Hepatocyte (in vitro differentiated cells): ENCODE measurements around the gene WDR53. TPM values are rescaled to one million over a fixed set of nuclear protein-coding genes. Genes with fewer than 3 reads are reported as not detected.
"Not testable (repeated sequence)": the region's sequence is repeated elsewhere in the genome, so short reads cannot be mapped to it uniquely, and the experiment has no call there.

ENCODE experiments used
- DNase-seq: peaks from one replicate; pipeline ENCODE4 v3.0.0-alpha.2; 2016; ENCODE audit warnings: low spot score
- H2AFZ ChIP-seq: fragments of 200-600 bp; sonication (generic); 2 replicates; pipeline ENCODE4 v1.6.0; 2016; ENCODE audit warnings: antibody characterized with exemption, mild to moderate bottlenecking
- H3K27ac ChIP-seq: fragments of 200-600 bp; sonication (generic); 2 replicates; pipeline ENCODE4 v1.5.1; 2016; ENCODE audit warnings: mild to moderate bottlenecking
- H3K27me3 ChIP-seq: fragments of 200-600 bp; sonication (generic); 2 replicates; pipeline ENCODE4 v1.6.1; 2016
- H3K36me3 ChIP-seq: fragments of 200-600 bp; sonication (generic); replicated peaks from 2 replicates; pipeline ENCODE4 v1.5.1; 2016; ENCODE audit warnings: low read depth; ENCODE audit not compliant: insufficient read depth
- H3K4me1 ChIP-seq: fragments of 200-600 bp; sonication (generic); 2 replicates; pipeline ENCODE4 v1.5.1; 2016; ENCODE audit warnings: mild to moderate bottlenecking, moderate library complexity; ENCODE audit not compliant: insufficient read depth
- H3K4me2 ChIP-seq: fragments of 200-600 bp; sonication (generic); 2 replicates; pipeline ENCODE4 v1.6.0; 2016
- H3K4me3 ChIP-seq: fragments of 200-600 bp; sonication (generic); 2 replicates; pipeline ENCODE4 v1.5.1; 2016; ENCODE audit warnings: mild to moderate bottlenecking
- H3K79me2 ChIP-seq: fragments of 200-600 bp; sonication (generic); 2 replicates; pipeline ENCODE4 v1.6.0; 2017; ENCODE audit warnings: mild to moderate bottlenecking
- H3K9me2 ChIP-seq: fragments of 200-600 bp; sonication (generic); replicated peaks from 2 replicates; pipeline ENCODE4 v1.6.0; 2017; ENCODE audit warnings: mild to moderate bottlenecking; ENCODE audit not compliant: insufficient read depth
- H3K9me3 ChIP-seq: fragments of 200-600 bp; sonication (generic); 2 replicates; pipeline ENCODE4 v1.5.1; 2016; ENCODE audit warnings: low read depth, mild to moderate bottlenecking
- H4K20me1 ChIP-seq: fragments of 200-600 bp; sonication (generic); 2 replicates; pipeline ENCODE4 v1.6.0; 2016; ENCODE audit warnings: mild to moderate bottlenecking; ENCODE audit not compliant: insufficient read depth, poor library complexity, severe bottlenecking
- EZH2 ChIP-seq: fragments of 200-600 bp; sonication (generic); IDR thresholded peaks from 2 replicates; pipeline ENCODE4 v1.6.1; 2016; ENCODE audit warnings: antibody characterized with exemption, mild to moderate bottlenecking, borderline replicate concordance
- EZH2phosphoT487 ChIP-seq: fragments of 200-600 bp; sonication (generic); IDR thresholded peaks from one replicate; pipeline ENCODE4 v1.6.1; 2018; ENCODE audit warnings: antibody characterized with exemption, mild to moderate bottlenecking, low read depth, moderate library complexity; ENCODE audit not compliant: unreplicated experiment, severe bottlenecking
- WGBS: methylation state at CpG from one replicate; pipeline ENCODE4 v1.1.6; 2016; ENCODE audit warnings: low lambda C conversion rate; ENCODE audit errors: missing lambda C conversion rate; 5-methylcytosine and 5-hydroxymethylcytosine counted together
- polyA plus RNA-seq: library from polyadenylated mRNA; unstranded; fragments of >200 nt; fragmentation: Nextera tagmentation; extraction: Ambion mirVana; gene quantifications from 2 replicates; pipeline ENCODE4 v1.2.1, GENCODE V29; 2016
- total RNA-seq: library from RNA; depleted of rRNA; stranded (reverse); fragments of >200 nt; gene quantifications from 2 replicates; pipeline ENCODE4 v1.2.3, GENCODE V29; 2014
- TF ChIP-seq, protein P1 (sequence below): fragments of 200-600 bp; sonication (generic); IDR thresholded peaks from 2 replicates; pipeline ENCODE4 v1.5.1; 2016; ENCODE audit warnings: antibody characterized with exemption, mild to moderate bottlenecking; ENCODE audit not compliant: poor library complexity

Gene WDR53
- total and polyA plus RNA-seq, 2 experiments from 2014 or later = 6.9 to 8.8 TPM

DNA sequence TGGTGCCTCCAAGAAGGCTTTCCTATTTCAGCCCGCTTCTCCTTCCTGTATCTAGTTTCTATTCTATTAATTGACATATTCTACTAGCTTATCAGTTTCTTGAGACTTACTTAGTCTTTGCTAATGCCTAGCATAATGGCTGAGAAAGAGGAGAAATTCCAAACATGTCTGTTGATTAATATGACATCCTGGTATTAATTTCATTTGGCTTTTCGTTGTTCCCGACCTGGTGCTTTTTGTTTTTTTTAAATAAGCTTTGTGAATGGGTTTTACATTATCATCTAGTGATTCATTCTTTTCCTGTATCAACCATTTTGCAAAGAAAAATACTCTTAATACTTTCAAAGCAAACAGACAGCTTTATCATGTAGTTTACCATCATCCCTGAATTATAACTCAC is 13.1 kb downstream of the WDR53 start:
- H3K9me2 ChIP-seq = no peaks in the 10 kb centered on the region
- WGBS = 94% methylated on average over 3 of the region's 3 CpGs
- no peak overlapping the region for H3K27ac ChIP-seq
- no peaks in the 10 kb centered on the region for H3K79me2 ChIP-seq
- no peaks in the 10 kb centered on the region for H3K36me3 ChIP-seq
- H3K4me3 ChIP-seq = no peak overlapping the region
- no peaks in the 10 kb centered on the region for H3K27me3 ChIP-seq
- no peak for DNase-seq
- H3K9me3 ChIP-seq = no peaks in the 10 kb centered on the region
- no peaks in the 10 kb centered on the region for H3K4me1 ChIP-seq
- H4K20me1 ChIP-seq = no peaks in the 10 kb centered on the region
- TF ChIP-seq EZH2phosphoT487 (no peak), EZH2 (no peak)
- TF ChIP-seq, protein P1, sequence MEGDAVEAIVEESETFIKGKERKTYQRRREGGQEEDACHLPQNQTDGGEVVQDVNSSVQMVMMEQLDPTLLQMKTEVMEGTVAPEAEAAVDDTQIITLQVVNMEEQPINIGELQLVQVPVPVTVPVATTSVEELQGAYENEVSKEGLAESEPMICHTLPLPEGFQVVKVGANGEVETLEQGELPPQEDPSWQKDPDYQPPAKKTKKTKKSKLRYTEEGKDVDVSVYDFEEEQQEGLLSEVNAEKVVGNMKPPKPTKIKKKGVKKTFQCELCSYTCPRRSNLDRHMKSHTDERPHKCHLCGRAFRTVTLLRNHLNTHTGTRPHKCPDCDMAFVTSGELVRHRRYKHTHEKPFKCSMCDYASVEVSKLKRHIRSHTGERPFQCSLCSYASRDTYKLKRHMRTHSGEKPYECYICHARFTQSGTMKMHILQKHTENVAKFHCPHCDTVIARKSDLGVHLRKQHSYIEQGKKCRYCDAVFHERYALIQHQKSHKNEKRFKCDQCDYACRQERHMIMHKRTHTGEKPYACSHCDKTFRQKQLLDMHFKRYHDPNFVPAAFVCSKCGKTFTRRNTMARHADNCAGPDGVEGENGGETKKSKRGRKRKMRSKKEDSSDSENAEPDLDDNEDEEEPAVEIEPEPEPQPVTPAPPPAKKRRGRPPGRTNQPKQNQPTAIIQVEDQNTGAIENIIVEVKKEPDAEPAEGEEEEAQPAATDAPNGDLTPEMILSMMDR = no peak
- no peak overlapping the region for H3K4me2 ChIP-seq
- no peak overlapping the region for H2AFZ ChIP-seq

GRCh38 chr3:196554205-196554604 is 14.1 kb downstream of the WDR53 start:
- Histone ChIP-seq H3K9me2 (no peaks in the 10 kb centered on the region), H3K4me2 (no peak overlapping the region), H3K4me1 (no peaks in the 10 kb centered on the region), H3K79me2 (no peaks in the 10 kb centered on the region), H3K27ac (no peak overlapping the region), H3K36me3 (no peaks in the 10 kb centered on the region), H3K9me3 (no peaks in the 10 kb centered on the region), H3K4me3 (no peak overlapping the region), H2AFZ (no peak overlapping the region), H4K20me1 (no peaks in the 10 kb centered on the region), H3K27me3 (no peaks in the 10 kb centered on the region)
- 96% methylated on average over 3 of the region's 3 CpGs for WGBS
- no peak for TF ChIP-seq EZH2phosphoT487
- no peak for TF ChIP-seq EZH2
- TF ChIP-seq, protein P1 = no peak
- no peak for DNase-seq

- no peak overlapping the region for H3K27ac ChIP-seq
- TF ChIP-seq EZH2phosphoT487 (no peak), EZH2 (no peak)
- TF ChIP-seq, protein P1 = no peak
- 98% methylated on average over 9 of the region's 9 CpGs for WGBS
These were observed 14.8 kb downstream of the WDR53 start for GRCh38 chr3:196553551-196553950.

GRCh38 chr3:196552253-196552652 is 16.1 kb downstream of the WDR53 start:
- 97% methylated on average over 5 of the region's 5 CpGs for WGBS
- Histone ChIP-seq H3K4me2 (no peak overlapping the region), H4K20me1 (no peaks in the 10 kb centered on the region), H3K27me3 (no peaks in the 10 kb centered on the region), H3K36me3 (no peaks in the 10 kb centered on the region), H2AFZ (no peak overlapping the region), H3K9me2 (no peaks in the 10 kb centered on the region), H3K4me1 (no peaks in the 10 kb centered on the region), H3K79me2 (no peaks in the 10 kb centered on the region), H3K4me3 (no peak overlapping the region), H3K27ac (no peak overlapping the region), H3K9me3 (no peaks in the 10 kb centered on the region)
- TF ChIP-seq, protein P1 = no peak
- TF ChIP-seq EZH2phosphoT487 (no peak), EZH2 (no peak)
- DNase-seq = no peak

More at GRCh38 chr3:196553551-196553950, 14.8 kb downstream of the WDR53 start:
- no peaks in the 10 kb centered on the region for H3K27me3 ChIP-seq
- H3K36me3 ChIP-seq = no peaks in the 10 kb centered on the region
- H3K4me2 ChIP-seq = no peak overlapping the region
- no peak overlapping the region for H3K4me3 ChIP-seq
- H3K4me1 ChIP-seq = no peaks in the 10 kb centered on the region
- H3K9me2 ChIP-seq = no peaks in the 10 kb centered on the region
- no peak overlapping the region for H2AFZ ChIP-seq
- no peaks in the 10 kb centered on the region for H4K20me1 ChIP-seq
- H3K9me3 ChIP-seq = no peaks in the 10 kb centered on the region
- no peaks in the 10 kb centered on the region for H3K79me2 ChIP-seq
- DNase-seq = no peak

DNA sequence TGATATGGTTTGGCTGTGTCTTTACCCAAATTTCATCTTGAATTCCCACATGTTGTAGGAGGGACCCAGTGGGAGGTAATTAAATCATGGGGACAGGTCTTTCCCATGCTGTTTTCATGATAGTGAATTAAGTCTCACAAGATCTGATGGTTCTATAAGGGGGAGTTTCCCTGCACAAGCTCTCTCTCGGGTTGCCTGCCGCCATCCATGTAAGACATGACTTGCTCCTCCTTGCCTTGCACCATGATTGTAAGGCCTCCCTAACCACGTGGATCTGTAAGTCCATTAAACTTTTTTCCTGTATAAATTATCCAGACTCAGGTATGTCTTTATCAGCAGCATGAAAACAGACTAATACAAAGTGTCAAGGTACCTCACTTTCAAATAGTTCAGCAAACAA is 18.2 kb downstream of the WDR53 start:
- not testable (repeated sequence) for H4K20me1 ChIP-seq, H3K4me3 ChIP-seq, H3K9me2 ChIP-seq, H3K27ac ChIP-seq, H3K4me2 ChIP-seq, H3K27me3 ChIP-seq, H2AFZ ChIP-seq, DNase-seq, H3K4me1 ChIP-seq, H3K79me2 ChIP-seq, H3K9me3 ChIP-seq, H3K36me3 ChIP-seq
- 89% methylated on average over 3 of the region's 3 CpGs for WGBS
